AG04449 (cell line): Measurements from ENCODE around the gene MT1B.
"Not testable (repeated sequence)": the region's sequence is repeated elsewhere in the genome, so short reads cannot be mapped to it uniquely, and the experiment has no call there.

Source experiments
- CTCF ChIA-PET: fragments of 350-600 bp; formaldehyde crosslinking; extraction: SDS; loops from one replicate; lab custom pipeline; 2021; ENCODE audit warnings: antibody characterized with exemption; lab: Yijun Ruan, JAX
- POLR2A ChIA-PET: fragments of 400-600, 350-600 bp; formaldehyde crosslinking; extraction: SDS; loops from one replicate; lab custom pipeline; 2020; ENCODE audit warnings: antibody characterized with exemption, inconsistent platforms; lab: Yijun Ruan, JAX
- DNase-seq: peaks from one replicate; pipeline ENCODE4 v3.0.0-alpha.2; 2010; ENCODE audit warnings: low read depth, low spot score
- H3K4me3 ChIP-seq: 2 replicates; pipeline ENCODE4 v1.5.1; 2011; ENCODE audit warnings: low read depth, mild to moderate bottlenecking, control low read depth, low read length
- CTCF ChIP-seq: IDR thresholded peaks from one replicate; pipeline ENCODE4 v1.5.1; 2011; ENCODE audit warnings: mild to moderate bottlenecking, moderate library complexity, low read length, control low read depth, inconsistent platforms; ENCODE audit not compliant: insufficient read depth; ENCODE audit errors: missing control alignments

Gene MT1B

GRCh38 chr16:56657555-56658326, 6.1 kb downstream of the MT1B start, which contains the start of gene MT1F:
MT1F (plus strand) TSS chr16:56657959; CDS start chr16:56658059, 100 bp downstream.
- ChIA-PET CTCF (no interaction called here), POLR2A (no interaction called here)
- peak within 1 kb of the TSS; percentile 47 for H3K4me3 ChIP-seq
- no peak for TF ChIP-seq CTCF
- DNase-seq, result no peak

GRCh38 chr16:56658327-56658875, 6.7 kb downstream of the MT1B start:
- CTCF ChIA-PET, result no interaction called here
- POLR2A ChIA-PET, result no interaction called here
- peak overlapping the region; percentile 47 for H3K4me3 ChIP-seq
- TF ChIP-seq CTCF, result no peak
- no peak for DNase-seq

GRCh38 chr16:56662357-56663354, 11.0 kb downstream of the MT1B start:
- DNase-seq, result no peak
- H3K4me3 ChIP-seq, result peak overlapping the region; percentile 8; the same call in 1 of the 2 replicates
- CTCF ChIA-PET, result interaction anchor here (1.1 kb wide), 1 partner anchor 17 kb away, joined by 3 read pairs; no protein-coding TSS in a partner anchor
- TF ChIP-seq CTCF, result no peak
- POLR2A ChIA-PET, result interaction anchor here (0.6 kb wide), 1 partner anchor 19 kb away, joined by 3 read pairs; no protein-coding TSS in a partner anchor

GRCh38 chr16:56664506-56664905, 12.8 kb downstream of the MT1B start:
- ChIA-PET CTCF (no interaction called here), POLR2A (no interaction called here)
- no peak for DNase-seq
- no peak overlapping the region for H3K4me3 ChIP-seq
- no peak for TF ChIP-seq CTCF

- CTCF ChIA-PET, H3K4me3 ChIP-seq, POLR2A ChIA-PET, DNase-seq: not testable (repeated sequence)
Measured at GRCh38 chr16:56665286-56666261, 13.9 kb downstream of the MT1B start.
